Fibroblast of villous mesenchyme (primary cell): ENCODE data around the gene TRPM2. TPM values are rescaled to one million over a fixed set of nuclear protein-coding genes. Genes with fewer than 3 reads are reported as not detected.

Experiments
- DNase-seq: peaks from one replicate; pipeline ENCODE4 v3.0.0-alpha.2; 2010; ENCODE audit warnings: low read depth
- H3K4me3 ChIP-seq: 2 replicates; pipeline ENCODE4 v1.5.1; 2011; ENCODE audit warnings: low read depth, mild to moderate bottlenecking, low read length
- CTCF ChIP-seq: IDR thresholded peaks from 2 replicates; pipeline ENCODE4 v1.5.1; 2012; ENCODE audit warnings: low read depth, mild to moderate bottlenecking, low read length; ENCODE audit not compliant: insufficient read depth
- total RNA-seq: library from RNA; depleted of rRNA; stranded (reverse); fragments of >200 nt; gene quantifications from 2 replicates; pipeline ENCODE4 v1.2.3, GENCODE V29; 2012

Gene TRPM2
- total RNA-seq, 1 donor = under 0.01 TPM

GRCh38 chr21:44326716-44327602 is 26.5 kb upstream of the TRPM2 start:
- no peak for DNase-seq
- H3K4me3 ChIP-seq = no peak overlapping the region
- TF ChIP-seq CTCF = no peak

- no peak for DNase-seq
- no peak overlapping the region for H3K4me3 ChIP-seq
- TF ChIP-seq CTCF = no peak
Observed at GRCh38 chr21:44327603-44327974, 25.8 kb upstream of the TRPM2 start.

- no peak overlapping the region for H3K4me3 ChIP-seq
- TF ChIP-seq CTCF = no peak
- DNase-seq = no peak
Observed at GRCh38 chr21:44328242-44328895, 25.1 kb upstream of the TRPM2 start.

- DNase-seq = no peak
- no peak for TF ChIP-seq CTCF
Observed at GRCh38 chr21:44329086-44329889, 24.1 kb upstream of the TRPM2 start.

GRCh38 chr21:44329971-44330681 is 23.3 kb upstream of the TRPM2 start:
- TF ChIP-seq CTCF = no peak
- H3K4me3 ChIP-seq = no peak overlapping the region
- no peak for DNase-seq

More at GRCh38 chr21:44329086-44329889, 24.1 kb upstream of the TRPM2 start:
- H3K4me3 ChIP-seq = no peak overlapping the region

GRCh38 chr21:44330698-44331097 is 22.7 kb upstream of the TRPM2 start:
- H3K4me3 ChIP-seq = no peak overlapping the region
- TF ChIP-seq CTCF = no peak
- DNase-seq = no peak
